Activated naive CD4-positive, alpha-beta T cell treated with anti-CD3 and anti-CD28 coated beads for 36 hours (primary cell): ENCODE measurements around the gene SCN2B. TPM values are rescaled to one million over a fixed set of nuclear protein-coding genes. Genes with fewer than 3 reads are reported as not detected.

Source experiments
- CTCF ChIA-PET: fragments of 350-600 bp; sonication (Branson Sonifier 250); formaldehyde crosslinking; loops from one replicate; lab custom pipeline; 2021; ENCODE audit warnings: antibody characterized with exemption; lab: Charles Lee
- DNase-seq: peaks from one replicate; pipeline ENCODE4 v3.0.0-alpha.2; 2020
- H3K27ac Mint-ChIP-seq: one replicate; pipeline ENCODE4 v1.8.0; 2021; ENCODE audit warnings: mild to moderate bottlenecking, mixed read lengths
- H3K27me3 Mint-ChIP-seq: one replicate; pipeline ENCODE4 v1.8.0; 2021; ENCODE audit warnings: low read depth, mixed read lengths
- H3K36me3 Mint-ChIP-seq: one replicate; pipeline ENCODE4 v1.8.0; 2021; ENCODE audit warnings: low read depth, mixed read lengths
- H3K4me1 Mint-ChIP-seq: one replicate; pipeline ENCODE4 v1.8.0; 2021; ENCODE audit warnings: low read depth, mixed read lengths
- H3K4me3 Mint-ChIP-seq: one replicate; pipeline ENCODE4 v1.8.0; 2021; ENCODE audit warnings: mild to moderate bottlenecking, moderate library complexity, mixed read lengths
- H3K9me3 Mint-ChIP-seq: one replicate; pipeline ENCODE4 v1.8.0; 2021; ENCODE audit warnings: mixed read lengths
- intact Hi-C: fragments of 100-400 bp; cut with micrococcal nuclease; formaldehyde crosslinking; loops from one replicate; pipeline ENCODE4 v1.15.1; 2023
- total RNA-seq, 2 experiments: library from RNA; stranded (reverse); gene quantifications; one replicate each; pipeline ENCODE4 v1.2.3, GENCODE V29; 2021

Gene SCN2B, protein sequence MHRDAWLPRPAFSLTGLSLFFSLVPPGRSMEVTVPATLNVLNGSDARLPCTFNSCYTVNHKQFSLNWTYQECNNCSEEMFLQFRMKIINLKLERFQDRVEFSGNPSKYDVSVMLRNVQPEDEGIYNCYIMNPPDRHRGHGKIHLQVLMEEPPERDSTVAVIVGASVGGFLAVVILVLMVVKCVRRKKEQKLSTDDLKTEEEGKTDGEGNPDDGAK
- not detected for total RNA-seq

DNA sequence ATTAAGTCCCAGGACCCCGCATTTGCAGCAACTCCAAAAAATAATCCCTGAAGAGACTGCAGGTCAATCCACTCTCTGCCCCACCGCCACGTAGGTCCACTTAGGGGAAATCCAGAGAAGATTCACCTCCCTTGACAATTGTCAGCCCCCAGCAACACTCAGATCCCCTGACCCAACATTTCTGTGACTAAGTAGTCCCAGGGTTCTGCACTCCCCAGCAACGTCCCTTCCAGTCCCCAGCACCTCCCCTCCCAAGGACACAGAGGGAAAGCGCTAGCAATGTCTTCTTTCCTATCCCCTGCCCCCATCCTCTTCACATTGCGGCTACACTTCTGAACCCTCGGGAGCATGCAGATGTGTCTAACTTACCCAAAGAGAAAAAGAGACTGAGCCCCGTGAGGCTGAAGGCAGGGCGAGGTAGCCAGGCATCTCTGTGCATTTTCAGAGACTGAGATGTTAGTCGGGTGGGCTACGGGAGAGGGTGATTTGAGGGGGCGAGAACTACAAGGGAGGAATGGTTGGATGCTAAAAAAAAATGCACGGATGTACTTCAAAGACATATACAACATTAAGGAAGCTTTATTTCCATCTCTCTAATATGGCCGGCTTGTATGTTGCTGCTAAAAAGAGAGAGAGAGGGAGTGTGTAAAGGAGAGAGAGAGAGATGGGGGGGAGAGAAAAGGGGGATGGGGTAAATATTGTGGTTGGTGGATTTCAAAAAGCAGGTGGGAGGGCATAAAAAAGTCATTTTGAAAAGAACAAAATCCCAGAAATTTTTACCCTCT, at the start of gene SCN2B:
SCN2B (minus strand) TSS at position 647 of the 785 bp plus-strand sequence; CDS start at position 439, 208 bp downstream.
- H3K4me3 Mint-ChIP-seq: no peak within 1 kb of the TSS
- CTCF ChIA-PET: interaction anchor here (1.0 kb wide), 1 partner anchor 9 kb away, joined by 3 read pairs; no protein-coding TSS in a partner anchor
- H3K36me3 Mint-ChIP-seq: no peaks in the 10 kb centered on the region
- peaks cover 2% of the 10 kb centered on the region for H3K27me3 Mint-ChIP-seq
- DNase-seq: no peak
- intact Hi-C loops: loop anchor here (10.0 kb wide), 1 partner anchor 231 kb away; no protein-coding TSS in a partner anchor
- no peaks in the 10 kb centered on the region for H3K9me3 Mint-ChIP-seq
- H3K27ac Mint-ChIP-seq: no peak within 1 kb of the TSS
- peaks cover 2% of the 10 kb centered on the region for H3K4me1 Mint-ChIP-seq

DNA sequence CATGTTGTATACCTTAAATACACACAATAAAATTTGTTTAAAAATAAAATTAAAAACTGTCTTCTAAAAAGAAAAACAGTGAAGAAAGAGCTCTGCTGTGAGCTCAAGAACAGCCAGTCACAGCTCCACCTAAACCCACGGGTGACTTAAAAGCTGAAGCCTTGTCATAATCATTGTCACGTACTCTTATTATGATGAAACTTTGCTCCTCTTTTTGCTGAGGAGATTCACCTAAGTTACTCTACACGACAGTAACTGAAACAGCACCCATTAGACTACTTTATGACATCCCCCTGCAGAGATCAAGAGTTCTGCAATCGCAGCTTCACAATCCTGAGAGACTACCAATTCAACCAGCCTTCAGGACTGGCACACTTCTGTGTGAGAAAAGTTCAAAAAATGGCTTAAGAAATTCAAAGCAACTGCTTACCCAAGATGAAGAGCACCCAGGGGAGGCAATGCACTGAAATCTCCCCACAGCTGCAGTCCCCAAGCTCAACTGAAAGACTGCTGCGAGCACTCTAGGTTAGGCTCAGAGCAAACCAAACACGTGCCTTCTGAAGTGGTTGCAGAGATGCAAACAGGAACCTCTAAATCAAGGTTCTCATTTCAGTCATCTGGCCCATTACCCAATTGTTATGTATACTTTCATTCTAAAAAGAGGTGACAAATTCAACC, 48.2 kb upstream of the SCN2B start, which contains the start of gene JAML:
JAML (minus strand) TSS at position 501 of the 678 bp plus-strand sequence. CDS start 10,145 bp downstream, outside the sequence.
- H3K27ac Mint-ChIP-seq: peak within 1 kb of the TSS; percentile 100
- peaks cover 46% of the 10 kb centered on the region for H3K4me1 Mint-ChIP-seq
- peaks cover 61% of the 10 kb centered on the region for H3K36me3 Mint-ChIP-seq
- peak; percentile 88 for DNase-seq
- H3K9me3 Mint-ChIP-seq: peaks cover 7% of the 10 kb centered on the region
- peak within 1 kb of the TSS; percentile 82 for H3K4me3 Mint-ChIP-seq
- CTCF ChIA-PET: interaction anchor here (0.6 to 2.4 kb wide), 19 partner anchors 9 to 121 kb away, joined by 3 to 15 read pairs (median 4); partner anchors contain the start of gene CD3D
- intact Hi-C loops: loop anchor here (1.0 to 10.0 kb wide), 7 partner anchors 7 to 1130 kb away; partner anchors contain the start of genes C2CD2L, CD3D, DPAGT1 and PCSK7
- H3K27me3 Mint-ChIP-seq: no peaks in the 10 kb centered on the region

DNA sequence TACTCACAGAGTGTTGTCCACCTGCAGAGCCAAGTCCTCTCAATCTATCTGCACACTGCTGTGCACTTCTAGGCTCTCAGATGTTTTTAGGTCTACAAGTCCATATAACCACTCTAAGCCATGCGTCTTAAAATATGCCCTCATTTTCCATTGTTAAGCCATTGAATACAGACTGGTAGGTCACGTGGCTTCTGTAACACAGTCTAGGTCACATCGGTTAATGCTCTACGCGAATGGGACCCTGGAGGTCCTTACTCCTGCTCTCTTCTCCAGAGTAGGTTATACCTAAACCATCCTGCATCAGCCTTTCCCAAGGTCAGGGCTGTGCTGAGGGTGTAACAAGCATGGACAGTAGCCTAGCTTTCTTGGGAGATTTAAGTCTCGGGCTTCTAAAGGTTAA, 47.6 kb upstream of the SCN2B start:
- CTCF ChIA-PET: interaction anchor here (0.9 to 2.4 kb wide), 14 partner anchors 9 to 118 kb away, joined by 3 to 15 read pairs (median 4); partner anchors contain the start of gene CD3D
- H3K9me3 Mint-ChIP-seq: peaks cover 7% of the 10 kb centered on the region
- peak overlapping the region; percentile 82 for H3K4me3 Mint-ChIP-seq
- peaks cover 52% of the 10 kb centered on the region for H3K4me1 Mint-ChIP-seq
- no peaks in the 10 kb centered on the region for H3K27me3 Mint-ChIP-seq
- peak overlapping the region; percentile 100 for H3K27ac Mint-ChIP-seq
- intact Hi-C loops: loop anchor here (1.0 to 10.0 kb wide), 6 partner anchors 8 to 1129 kb away; partner anchors contain the start of genes C2CD2L, CD3D, DPAGT1 and PCSK7
- peak; percentile 45 for DNase-seq
- H3K36me3 Mint-ChIP-seq: peaks cover 56% of the 10 kb centered on the region

DNA sequence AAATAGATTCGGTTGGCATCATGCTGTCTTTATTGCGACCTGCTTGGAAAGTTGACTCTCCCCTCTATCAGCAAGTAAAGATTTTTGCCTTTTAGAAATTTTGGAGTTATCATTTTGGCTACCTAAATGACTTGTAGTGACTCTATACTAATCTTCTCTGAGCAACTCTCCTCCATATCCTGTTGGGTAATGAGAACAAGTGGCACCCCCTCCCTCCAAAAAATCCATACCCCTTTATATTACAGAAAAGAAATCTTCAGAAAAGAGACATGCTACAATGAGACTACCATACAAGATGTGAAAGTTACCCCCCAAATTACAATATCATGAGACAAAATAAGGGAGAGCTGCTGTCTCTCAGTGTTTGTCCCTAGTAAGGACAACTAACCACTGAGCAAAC, 47.1 kb upstream of the SCN2B start:
- Mint-ChIP-seq H3K9me3 (peaks cover 7% of the 10 kb centered on the region), H3K27me3 (no peaks in the 10 kb centered on the region), H3K27ac (peak overlapping the region; percentile 100), H3K4me3 (peak overlapping the region; percentile 82), H3K4me1 (peaks cover 56% of the 10 kb centered on the region), H3K36me3 (peaks cover 58% of the 10 kb centered on the region)
- CTCF ChIA-PET: interaction anchor here (1.2 to 2.4 kb wide), 4 partner anchors 10 to 25 kb away, joined by 3 to 9 read pairs (median 4); no protein-coding TSS in a partner anchor
- intact Hi-C loops: loop anchor here (1.0 to 10.0 kb wide), 5 partner anchors 9 to 1129 kb away; partner anchors contain the start of genes C2CD2L, DPAGT1, PCSK7 and RNF214
- peak; percentile 52 for DNase-seq

DNA sequence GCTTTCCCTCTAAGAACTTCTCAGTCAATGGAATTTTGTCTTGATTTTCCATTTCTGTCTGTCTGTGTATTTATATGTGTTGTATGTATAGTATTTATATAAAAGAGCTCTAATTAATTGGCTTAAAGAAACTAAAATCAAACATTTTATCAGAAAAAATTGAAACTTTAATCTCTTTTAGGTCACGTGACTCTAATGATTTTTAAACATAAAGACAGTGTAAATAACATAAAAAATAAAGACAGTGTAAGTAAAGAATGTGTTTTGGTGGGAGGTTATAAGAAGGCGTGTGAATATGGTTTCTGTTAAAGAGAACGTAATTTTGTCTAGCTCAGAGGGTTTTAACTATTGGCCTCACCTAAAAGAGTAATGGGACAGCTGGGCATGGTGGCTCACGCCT, 46.0 kb upstream of the SCN2B start:
- Mint-ChIP-seq H3K4me1 (peaks cover 68% of the 10 kb centered on the region), H3K4me3 (peak overlapping the region; percentile 77), H3K9me3 (peaks cover 7% of the 10 kb centered on the region), H3K36me3 (peaks cover 50% of the 10 kb centered on the region), H3K27me3 (no peaks in the 10 kb centered on the region), H3K27ac (peak overlapping the region; percentile 100)
- CTCF ChIA-PET: interaction anchor here (0.7 to 1.5 kb wide), 5 partner anchors 17 to 87 kb away, joined by 3 to 8 read pairs (median 4); no protein-coding TSS in a partner anchor
- DNase-seq: no peak
- intact Hi-C loops: loop anchor here (5.0 to 10.0 kb wide), 4 partner anchors 652 to 1128 kb away; partner anchors contain the start of genes C2CD2L, DPAGT1, PCSK7 and RNF214

DNA sequence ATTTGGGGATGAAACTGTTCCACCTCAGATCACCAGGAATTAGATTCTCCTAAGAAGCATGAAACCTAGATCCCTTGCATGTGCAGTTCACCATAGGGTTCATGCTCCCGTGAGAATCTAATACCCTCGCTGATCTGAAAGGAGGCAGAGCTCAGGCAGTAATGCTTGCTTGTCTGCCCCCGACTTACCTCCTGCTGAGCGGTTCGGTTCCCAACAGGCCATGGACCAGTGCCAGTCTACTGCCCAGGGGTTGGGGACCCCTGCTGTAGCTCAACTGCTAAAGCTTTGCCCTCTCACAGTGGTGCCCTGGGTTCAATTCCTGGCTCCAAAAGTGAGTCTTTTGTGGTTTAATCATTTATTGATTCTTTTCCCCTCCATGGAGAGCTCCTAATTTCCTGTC, 45.0 kb upstream of the SCN2B start:
- intact Hi-C loops: loop anchor here (5.0 to 10.0 kb wide), 4 partner anchors 653 to 1127 kb away; partner anchors contain the start of genes C2CD2L, DPAGT1, PCSK7 and RNF214
- peak; percentile 3 for DNase-seq
- peaks cover 44% of the 10 kb centered on the region for H3K36me3 Mint-ChIP-seq
- no peaks in the 10 kb centered on the region for H3K27me3 Mint-ChIP-seq
- peak overlapping the region; percentile 100 for H3K27ac Mint-ChIP-seq
- peaks cover 76% of the 10 kb centered on the region for H3K4me1 Mint-ChIP-seq
- H3K4me3 Mint-ChIP-seq: peak overlapping the region; percentile 19
- peaks cover 7% of the 10 kb centered on the region for H3K9me3 Mint-ChIP-seq
- CTCF ChIA-PET: interaction anchor here (0.7 to 1.5 kb wide), 7 partner anchors 13 to 88 kb away, joined by 3 to 8 read pairs (median 3); no protein-coding TSS in a partner anchor

DNA sequence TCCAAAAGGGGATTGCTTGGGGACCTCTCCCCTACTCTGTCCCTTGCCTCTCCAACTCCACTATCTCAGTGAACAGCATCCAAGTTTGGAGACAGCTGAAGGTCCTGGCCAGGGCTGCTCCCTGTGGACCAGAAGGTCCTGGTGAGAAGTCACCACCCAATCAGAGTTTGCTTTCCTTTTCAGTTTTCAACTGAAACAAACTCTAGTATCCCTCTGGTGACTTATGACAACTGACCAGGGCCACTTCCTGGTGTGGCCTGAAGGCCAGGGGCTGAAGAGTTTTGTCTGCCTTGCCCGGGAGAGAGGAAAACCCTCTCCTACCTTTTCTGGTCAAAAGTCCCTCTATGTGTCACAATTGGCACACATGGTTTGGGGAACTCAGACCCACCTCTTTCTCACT, 43.3 kb upstream of the SCN2B start:
- H3K4me3 Mint-ChIP-seq: peak overlapping the region; percentile 31
- no peaks in the 10 kb centered on the region for H3K9me3 Mint-ChIP-seq
- H3K4me1 Mint-ChIP-seq: peaks cover 80% of the 10 kb centered on the region
- H3K27ac Mint-ChIP-seq: peak overlapping the region; percentile 100
- DNase-seq: no peak
- CTCF ChIA-PET: interaction anchor here (1.3 to 2.6 kb wide), 3 partner anchors 21 to 25 kb away, joined by 3 to 15 read pairs (median 4); no protein-coding TSS in a partner anchor
- H3K27me3 Mint-ChIP-seq: no peaks in the 10 kb centered on the region
- intact Hi-C loops: loop anchor here (5.0 to 10.0 kb wide), 6 partner anchors 172 to 1125 kb away; partner anchors contain the start of genes C2CD2L, DPAGT1, PCSK7 and RNF214
- peaks cover 30% of the 10 kb centered on the region for H3K36me3 Mint-ChIP-seq

DNA sequence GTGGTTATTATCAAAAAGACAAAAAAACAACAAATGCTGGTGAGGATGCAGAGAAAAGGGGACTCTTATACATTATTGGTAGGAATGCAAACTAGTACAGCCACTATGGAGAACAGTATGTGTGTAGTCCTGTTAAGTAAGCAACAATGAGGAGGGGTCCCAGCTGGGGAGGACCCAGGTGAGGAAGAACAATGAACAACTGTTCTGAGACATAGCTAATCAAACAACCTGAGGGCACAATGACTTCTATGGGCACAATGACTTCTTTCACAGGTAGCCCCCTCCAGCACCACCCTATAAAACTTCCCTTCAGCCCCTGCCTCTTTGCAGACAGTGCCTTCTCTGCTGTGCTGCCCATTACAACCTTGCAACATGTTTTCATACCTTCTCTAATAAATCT, 42.8 kb upstream of the SCN2B start:
- no peaks in the 10 kb centered on the region for H3K27me3 Mint-ChIP-seq
- intact Hi-C loops: loop anchor here (5.0 kb wide), 2 partner anchors 172 to 217 kb away; no protein-coding TSS in a partner anchor
- H3K9me3 Mint-ChIP-seq: no peaks in the 10 kb centered on the region
- no peak for DNase-seq
- H3K36me3 Mint-ChIP-seq: peaks cover 28% of the 10 kb centered on the region
- H3K27ac Mint-ChIP-seq: peak overlapping the region; percentile 100
- CTCF ChIA-PET: interaction anchor here (1.6 to 2.6 kb wide), 3 partner anchors 20 to 25 kb away, joined by 3 to 15 read pairs (median 4); no protein-coding TSS in a partner anchor
- H3K4me3 Mint-ChIP-seq: peak overlapping the region; percentile 31
- peaks cover 82% of the 10 kb centered on the region for H3K4me1 Mint-ChIP-seq

DNA sequence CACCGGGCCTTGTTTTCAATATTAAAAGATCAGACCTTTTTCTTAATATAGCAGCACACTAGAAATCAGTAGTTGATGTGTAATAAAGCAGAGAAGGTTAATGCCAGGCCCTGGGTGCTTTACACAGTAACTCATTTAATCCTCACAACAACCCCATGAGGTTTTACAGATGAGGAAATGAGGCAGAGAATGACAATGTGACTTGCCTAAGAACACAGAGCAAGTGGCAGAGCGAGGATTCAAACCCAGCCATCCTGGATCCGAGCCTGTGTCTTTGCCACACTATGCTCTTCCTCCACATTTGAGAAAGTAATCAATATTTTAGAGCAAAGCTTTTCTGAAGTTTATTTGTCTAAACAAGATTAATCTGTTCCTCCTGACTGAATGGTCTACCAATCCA, 41.1 kb upstream of the SCN2B start:
- H3K36me3 Mint-ChIP-seq: peaks cover 33% of the 10 kb centered on the region
- intact Hi-C loops: loop anchor here (1.0 to 5.0 kb wide), 11 partner anchors 8 to 231 kb away; partner anchors contain the start of genes CD3D, IL10RA and JAML
- H3K27ac Mint-ChIP-seq: peak overlapping the region; percentile 100
- DNase-seq: peak; percentile 78
- H3K4me3 Mint-ChIP-seq: peak overlapping the region; percentile 64
- H3K27me3 Mint-ChIP-seq: no peaks in the 10 kb centered on the region
- peaks cover 94% of the 10 kb centered on the region for H3K4me1 Mint-ChIP-seq
- CTCF ChIA-PET: interaction anchor here (1.1 to 2.8 kb wide), 6 partner anchors 9 to 65 kb away, joined by 3 to 15 read pairs (median 4); partner anchors contain the start of gene MPZL3
- H3K9me3 Mint-ChIP-seq: no peaks in the 10 kb centered on the region

DNA sequence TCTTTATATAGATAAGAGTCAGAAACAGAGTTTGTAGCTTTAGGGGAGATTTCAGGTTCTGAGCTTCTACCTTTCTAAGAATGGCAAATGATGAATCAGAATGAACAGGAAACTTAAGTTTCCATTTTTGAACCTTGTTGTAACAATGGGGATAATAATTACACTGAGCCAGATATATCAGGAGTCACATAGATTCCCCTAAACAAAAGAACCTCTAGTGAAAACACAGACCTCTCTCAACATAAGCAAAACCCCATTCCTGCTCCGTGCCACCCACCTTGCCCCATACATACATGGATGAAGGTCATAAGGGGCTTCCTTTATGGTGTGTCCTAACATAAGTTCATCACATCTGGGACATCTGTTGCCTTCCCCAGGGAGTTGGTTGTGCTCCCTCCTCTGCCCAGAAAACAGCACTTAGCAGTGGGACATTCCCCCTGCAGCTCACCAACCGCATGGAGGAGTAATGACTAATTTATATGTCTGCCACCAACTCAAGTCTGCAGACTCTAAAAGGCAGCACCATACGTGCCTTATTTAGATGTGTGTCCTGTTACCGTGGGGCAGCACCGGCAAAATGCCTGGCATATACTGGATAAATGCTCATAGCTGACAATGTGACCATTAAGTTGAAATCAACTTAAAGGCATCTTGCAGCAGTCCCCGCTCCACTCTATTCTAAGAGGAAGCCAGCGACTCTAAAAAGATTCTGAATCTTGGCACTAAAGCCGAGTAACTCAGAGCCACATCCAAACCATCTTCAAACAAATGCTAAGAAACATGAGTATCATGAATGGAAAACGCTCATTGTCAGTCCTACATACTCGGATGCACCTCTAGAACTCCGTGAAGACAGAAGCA, 40.4 kb upstream of the SCN2B start:
- Mint-ChIP-seq H3K9me3 (no peaks in the 10 kb centered on the region), H3K27me3 (no peaks in the 10 kb centered on the region), H3K27ac (peak overlapping the region; percentile 100), H3K36me3 (peaks cover 36% of the 10 kb centered on the region), H3K4me3 (peak overlapping the region; percentile 64), H3K4me1 (peaks cover 94% of the 10 kb centered on the region)
- intact Hi-C loops: loop anchor here (1.0 to 5.0 kb wide), 12 partner anchors 8 to 230 kb away; partner anchors contain the start of genes CD3D, IL10RA and JAML
- peak; percentile 83 for DNase-seq
- CTCF ChIA-PET: interaction anchor here (0.6 to 2.9 kb wide), 14 partner anchors 9 to 85 kb away, joined by 3 to 15 read pairs (median 5); no protein-coding TSS in a partner anchor
